Measurements from ENCODE around the gene KLHL5. TPM values are rescaled to one million over a fixed set of nuclear protein-coding genes. Genes with fewer than 3 reads are reported as not detected.
A peak's percentile ranks its signal among the peaks of the same experiment; 100 is the strongest.

Gene KLHL5
- total and polyA plus RNA-seq, 9 of the 15 experiments (the other 6 are each of a cell fraction or from before 2014, with no cell fraction given): 8.0 to 30.8 (median 22.1) TPM

DNA sequence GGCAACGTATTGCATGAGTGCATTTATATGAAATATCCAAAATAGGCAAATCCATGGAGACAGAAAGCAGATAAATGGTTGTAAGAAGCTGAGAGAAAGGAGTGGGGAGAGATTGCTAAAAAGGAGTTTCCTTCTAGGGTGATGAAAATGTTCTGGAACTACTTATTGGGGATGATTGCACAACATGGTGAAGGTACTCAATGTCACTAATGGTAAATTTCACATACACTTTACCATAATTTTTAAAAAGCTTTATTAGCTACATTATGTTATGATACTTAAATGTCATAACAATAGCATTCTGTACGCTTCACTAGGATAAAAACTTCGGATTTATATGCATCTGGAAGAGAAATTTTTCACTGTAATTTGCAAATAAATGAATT is 63.6 kb downstream of the KLHL5 start:
- Histone ChIP-seq H3K4me1 (replicated peaks in 1 of 2; ENCODE audit: control insufficient read depth in 2 of 2, insufficient read depth in 2 of 2, low read length in 2 of 2) (peaks cover 0 to 7% of the 10 kb centered on the region in 2 experiments; a peak in 2 of 5 replicates), H3K4me3 (no peak overlapping the region), H3K4me2 (ENCODE audit: insufficient read depth, low read length) (no peak overlapping the region), H3K27ac (ENCODE audit: extremely low read depth, low read depth, low read length) (no peak overlapping the region), H3K9ac (ENCODE audit: insufficient read depth in 1 of 2, low read depth in 2 of 2, low read length in 2 of 2) (no peak overlapping the region), H3K79me2 (ENCODE audit: control insufficient read depth, insufficient read depth, low read length) (no peaks in the 10 kb centered on the region), H3K9me1 (ENCODE audit: control insufficient read depth, insufficient read depth, low read length) (no peaks in the 10 kb centered on the region), H3K36me3 (ENCODE audit: control insufficient read depth, insufficient read depth, low read length) (no peaks in the 10 kb centered on the region), H3K9me3 (replicated peaks; ENCODE audit: control insufficient read depth, insufficient read depth, low read depth, low read length) (no peaks in the 10 kb centered on the region), H3K27me3 (ENCODE audit: control insufficient read depth in 2 of 2, insufficient read depth in 2 of 2, low read length in 2 of 2) (no peaks in the 10 kb centered on the region), H4K20me1 (replicated peaks; ENCODE audit: control insufficient read depth, insufficient read depth, low read length) (no peaks in the 10 kb centered on the region), H2AFZ (ENCODE audit: low read depth, low read length) (no peak overlapping the region)
- FAIRE-seq (no peak), ATAC-seq (no peak), DNase-seq (ENCODE audit: extremely low read depth in 1 of 4, low spot score in 3 of 4) (no peak)
- POLR2A ChIA-PET: no interaction called here
- in situ Hi-C loops (cut with MboI): loop anchor here (25.0 kb wide), 1 partner anchor 1063 kb away; no protein-coding TSS in a partner anchor
- whole genome bisulfite sequencing (ENCODE audit: insufficient coverage, low coverage, missing lambda C conversion rate): 61% methylated on average over 3 of the region's 3 CpGs
- no TSS peak for BruUV-seq (replicated peaks)
- intact Hi-C loops (cut with micrococcal nuclease): no loop called here
- CTCF ChIA-PET (ENCODE audit: low intra/inter-chr PET ratio): no interaction called here
- TF ChIP-seq CEBPB (tag; IDR thresholded peaks at IDR 0.05) (peak; percentile 76), HNRNPL (IDR thresholded peaks at IDR 0.05; ENCODE audit: low read depth, low read length) (no peak), CEBPG (CRISPR knock-in tag; IDR thresholded peaks at IDR 0.05) (no peak), CEBPG (tag; conservative IDR thresholded peaks at IDR 0.05 in 1 of 2, IDR thresholded peaks at IDR 0.05 in 1 of 2) (peak; percentile 62 to 68)

GRCh38 chr4:39126256-39127095 is 64.4 kb downstream of the KLHL5 start:
- no peaks in the 10 kb centered on the region for H3K27me3 ChIP-seq (ENCODE audit: control insufficient read depth in 2 of 2, insufficient read depth in 2 of 2, low read length in 2 of 2)
- no TSS peak for BruUV-seq (replicated peaks)
- H4K20me1 ChIP-seq (replicated peaks; ENCODE audit: control insufficient read depth, insufficient read depth, low read length): no peaks in the 10 kb centered on the region
- no peaks in the 10 kb centered on the region for H3K9me3 ChIP-seq (replicated peaks; ENCODE audit: control insufficient read depth, insufficient read depth, low read depth, low read length)
- H3K36me3 ChIP-seq (ENCODE audit: control insufficient read depth, insufficient read depth, low read length): no peaks in the 10 kb centered on the region
- POLR2A ChIA-PET: no interaction called here
- no peak overlapping the region for H3K27ac ChIP-seq (ENCODE audit: extremely low read depth, low read depth, low read length)
- ATAC-seq: no peak
- no peak overlapping the region for H3K9ac ChIP-seq (ENCODE audit: insufficient read depth in 1 of 2, low read depth in 2 of 2, low read length in 2 of 2)
- intact Hi-C loops (cut with micrococcal nuclease) (no loop called here), in situ Hi-C loops (cut with MboI) (loop anchor here (25.0 kb wide), 1 partner anchor 1064 kb away; no protein-coding TSS in a partner anchor)
- CTCF ChIA-PET (ENCODE audit: low intra/inter-chr PET ratio): no interaction called here
- 27% methylated on average over 11 of the region's 11 CpGs for WGBS (ENCODE audit: insufficient coverage, low coverage, missing lambda C conversion rate)
- peak overlapping the region; percentile 22; the same call in 1 of the 2 replicates for H3K4me2 ChIP-seq (ENCODE audit: insufficient read depth, low read length)
- no peak overlapping the region for H3K4me3 ChIP-seq
- DNase-seq (ENCODE audit: extremely low read depth in 1 of 4, low spot score in 3 of 4): peak in 1 of 4 experiments; percentile 7
- H3K79me2 ChIP-seq (ENCODE audit: control insufficient read depth, insufficient read depth, low read length): no peaks in the 10 kb centered on the region
- no peak overlapping the region for H2AFZ ChIP-seq (ENCODE audit: low read depth, low read length)
- no peaks in the 10 kb centered on the region for H3K9me1 ChIP-seq (ENCODE audit: control insufficient read depth, insufficient read depth, low read length)
- peaks cover 0 to 7% of the 10 kb centered on the region in 2 experiments; a peak in 2 of 5 replicates for H3K4me1 ChIP-seq (replicated peaks in 1 of 2; ENCODE audit: control insufficient read depth in 2 of 2, insufficient read depth in 2 of 2, low read length in 2 of 2)
- FAIRE-seq: no peak
- no peak for TF ChIP-seq ZC3H11A (IDR thresholded peaks at IDR 0.05; ENCODE audit: low read depth, low read length)
- TF ChIP-seq, protein P1, sequence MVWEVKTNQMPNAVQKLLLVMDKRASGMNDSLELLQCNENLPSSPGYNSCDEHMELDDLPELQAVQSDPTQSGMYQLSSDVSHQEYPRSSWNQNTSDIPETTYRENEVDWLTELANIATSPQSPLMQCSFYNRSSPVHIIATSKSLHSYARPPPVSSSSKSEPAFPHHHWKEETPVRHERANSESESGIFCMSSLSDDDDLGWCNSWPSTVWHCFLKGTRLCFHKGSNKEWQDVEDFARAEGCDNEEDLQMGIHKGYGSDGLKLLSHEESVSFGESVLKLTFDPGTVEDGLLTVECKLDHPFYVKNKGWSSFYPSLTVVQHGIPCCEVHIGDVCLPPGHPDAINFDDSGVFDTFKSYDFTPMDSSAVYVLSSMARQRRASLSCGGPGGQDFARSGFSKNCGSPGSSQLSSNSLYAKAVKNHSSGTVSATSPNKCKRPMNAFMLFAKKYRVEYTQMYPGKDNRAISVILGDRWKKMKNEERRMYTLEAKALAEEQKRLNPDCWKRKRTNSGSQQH (CRISPR knock-in tag; IDR thresholded peaks at IDR 0.05): no peak
- peak; percentile 62 for TF ChIP-seq CBFA2T3 (IDR thresholded peaks at IDR 0.05)
- TF ChIP-seq RBBP5 (IDR thresholded peaks at IDR 0.05; ENCODE audit: borderline replicate concordance, insufficient read depth, low read length, poor library complexity, severe bottlenecking): no peak
- no peak for TF ChIP-seq ZNF384 (IDR thresholded peaks at IDR 0.05; ENCODE audit: low read depth, low read length)
- no peak for TF ChIP-seq MBD1 (CRISPR knock-in tag; IDR thresholded peaks at IDR 0.05)
- no peak for TF ChIP-seq POLR2A (conservative IDR thresholded peaks at IDR 0.05)
- no peak for TF ChIP-seq EGR1 (conservative IDR thresholded peaks at IDR 0.05)
